Heart left ventricle (tissue), 16 donors: ENCODE measurements around the gene VPS18. TPM values are rescaled to one million over a fixed set of nuclear protein-coding genes. Genes with fewer than 3 reads are reported as not detected.

ENCODE experiments used
- ATAC-seq, 4 donors: fragments of 200-7000 bp; cut with Tn5 transposase; one replicate each; pipeline ENCODE4 v1.9.1; 2020 to 2022; ENCODE audit warnings: moderate library complexity in 4 of 4, mild to moderate bottlenecking in 3 of 4, moderate number of reproducible peaks in 1 of 4
- DNase-seq, 5 donors: peaks; one replicate each; pipeline ENCODE4 v3.0.0-alpha.2; 2020
- H3K27ac ChIP-seq, 12 donors: fragments of 200-600 bp; sonication (generic) in 4 of 12; one replicate each; pipeline versions ENCODE4 v1.5.0 to v1.8.0; 2016 to 2022; ENCODE audit warnings: mild to moderate bottlenecking in 2 of 12
- H3K27me3 ChIP-seq, 9 donors: fragments of 200-600 bp; sonication (generic) in 2 of 9; one replicate each; pipeline versions ENCODE4 v1.5.1 to v1.8.0; 2016 to 2022; ENCODE audit warnings: mild to moderate bottlenecking in 3 of 9
- H3K36me3 ChIP-seq, 9 donors: fragments of 200-600 bp; sonication (generic) in 2 of 9; one replicate each; pipeline versions ENCODE4 v1.5.0 to v1.8.0; 2018 to 2022; ENCODE audit warnings: mild to moderate bottlenecking in 2 of 9
- H3K4me1 ChIP-seq, 12 donors: fragments of 200-600 bp; sonication (generic) in 4 of 12; one replicate each; pipeline versions ENCODE4 v1.5.0 to v1.8.0; 2016 to 2022; ENCODE audit warnings: mild to moderate bottlenecking in 3 of 12
- H3K4me3 ChIP-seq, 12 donors: fragments of 200-600 bp; sonication (generic) in 4 of 12; one replicate each; pipeline versions ENCODE4 v1.5.0 to v1.8.0; 2017 to 2022; ENCODE audit warnings: mild to moderate bottlenecking in 9 of 12, moderate library complexity in 4 of 12
- H3K9me3 ChIP-seq, 12 donors: fragments of 200-600 bp; sonication (generic) in 4 of 12; one replicate each; pipeline versions ENCODE4 v1.5.0 to v1.8.0; 2016 to 2022; ENCODE audit warnings: mild to moderate bottlenecking in 1 of 12
- CTCF ChIP-seq, 12 donors: fragments of 200-600 bp; sonication (generic) in 4 of 12; IDR thresholded peaks; one replicate each; pipeline versions ENCODE4 v1.5.0 to v1.8.0; 2018 to 2022; ENCODE audit warnings: antibody characterized with exemption in 12 of 12, mild to moderate bottlenecking in 5 of 12
- POLR2A ChIP-seq, 2 donors: fragments of 450-650 bp; IDR thresholded peaks; one replicate each; pipeline ENCODE4 v1.6.1; 2017; ENCODE audit warnings: antibody characterized with exemption in 2 of 2, mild to moderate bottlenecking in 2 of 2, moderate library complexity in 2 of 2
- WGBS, 4 donors: extraction: QIAGEN DNeasy Blood & Tissue Kit in 2 of 4; methylation state at CpG; one replicate each; pipeline versions ENCODE4 v1.1.5 to v1.1.7; 2013 to 2018; 5-methylcytosine and 5-hydroxymethylcytosine counted together
- intact Hi-C, 10 donors: fragments of 100-400 bp; cut with DNase I; formaldehyde crosslinking; loops; one replicate each; pipeline versions ENCODE4 v1.11.1 to v1.14.2; 2022
- polyA plus RNA-seq, 2 donors: library from polyadenylated mRNA; stranded (reverse); fragments of 200-250 nt; gene quantifications; one replicate each; pipeline ENCODE4 v1.2.3, GENCODE V29; 2013
- total RNA-seq, 9 donors: library from RNA; depleted of rRNA in 2 of 9; stranded (reverse); fragments of >200 nt in 2 of 9; fragmentation: NEBNext Ultra II Directional in 3 of 9; extraction: Animal tissue kit (Norgen Biotek cat#: 25700) in 3 of 9; gene quantifications; one replicate each; pipeline versions ENCODE4 v1.1.0 to v1.2.4, GENCODE V29; 2016 to 2023
- donor health status: ischemic (EF 13 %, LVEDD 7.1; RV severe dilation, severe dysfunction).
- donor health status: healthy with polysubstance abuse.
- donor health status: DM: no; HTN: yes; CAD: no.
- donor health status: DM: no; HTN: no; CAD: no.
- donor health status: ischemic (EF 25% LVEDD 6.9; RV normal size, moderate dysfunction).
- donor health status: ischemic (EF 25% LVEDD 5.7; RV mildly dilated, moderate dysfunction).
- donor health status: healthy.
- donor health status: DM: yes; HTN: yes; CAD: no.
- donor health status: ischemic (EF 35%, LVEDD 5.7; RV mildly dilated, moderate dysfunction).
- donor health status: nonischemic (EF 11% LVEDD 7.7; RV severe dilation, severe dysfunction).
- donor health status: DM: yes; HTN: yes; CAD: no.
- donor health status: PGD.
- donor health status: ischemic (EF 29% LVEDD 5.4; RV normal size, mild dysfunction).
- donor health status: nonischemic (EF 23%, LVEDD 6.1; RV moderate dilation, normal function).

Gene VPS18
- total and polyA plus RNA-seq, 11 donors, result 14.7 to 29.2 (median 21.3) TPM

- Histone ChIP-seq H3K36me3 (no peaks in the 10 kb centered on the region), H3K4me3 (peak overlapping the region in 9 of 12 donors; percentile 11 to 50 (median 35)), H3K27me3 (no peaks in the 10 kb centered on the region), H3K4me1 (peaks cover 0 to 57% (median 13%) of the 10 kb centered on the region in 12 donors), H3K9me3 (no peaks in the 10 kb centered on the region), H3K27ac (peak overlapping the region in 11 of 12 donors; percentile 48 to 90 (median 77))
- 40 to 69% (median 59%) methylated on average over 2 to 11 of the region's 11 CpGs for WGBS, 4 donors
- intact Hi-C loops, result no loop called here
- DNase-seq (no peak), ATAC-seq (no peak)
- no peak for TF ChIP-seq CTCF (IDR thresholded peaks at IDR 0.05)
- TF ChIP-seq POLR2A (IDR thresholded peaks at IDR 0.05), result no peak
Measured at GRCh38 chr15:40917585-40917984, 23.3 kb downstream of the VPS18 start.

GRCh38 chr15:40918146-40918798, 24.0 kb downstream of the VPS18 start:
- no peak for TF ChIP-seq CTCF (IDR thresholded peaks at IDR 0.05)
- TF ChIP-seq POLR2A (IDR thresholded peaks at IDR 0.05), result no peak
- DNase-seq, result peak in 1 of 5 donors; percentile 60
- Histone ChIP-seq H3K4me1 (peaks cover 0 to 57% (median 13%) of the 10 kb centered on the region in 12 donors), H3K9me3 (no peaks in the 10 kb centered on the region), H3K27me3 (no peaks in the 10 kb centered on the region), H3K4me3 (peak overlapping the region in 9 of 12 donors; percentile 11 to 50 (median 35)), H3K27ac (peak overlapping the region; percentile 48 to 90 (median 74)), H3K36me3 (no peaks in the 10 kb centered on the region)
- WGBS, 4 donors, result 60 to 74% (median 64%) methylated on average over 13 to 15 of the region's 15 CpGs
- ATAC-seq, result peak in 3 of 4 donors; percentile 12 to 44 (median 12)
- intact Hi-C loops, result no loop called here

GRCh38 chr15:40918799-40919392, 24.6 kb downstream of the VPS18 start:
- ATAC-seq (peak; percentile 35 to 73 (median 65)), DNase-seq (peak in 4 of 5 donors; percentile 59 to 68 (median 60))
- no peaks in the 10 kb centered on the region for H3K27me3 ChIP-seq
- peaks cover 0 to 57% (median 13%) of the 10 kb centered on the region in 12 donors for H3K4me1 ChIP-seq
- TF ChIP-seq CTCF (IDR thresholded peaks at IDR 0.05), result no peak
- TF ChIP-seq POLR2A (IDR thresholded peaks at IDR 0.05), result no peak
- no peaks in the 10 kb centered on the region for H3K36me3 ChIP-seq
- H3K27ac ChIP-seq, result peak overlapping the region; percentile 60 to 90 (median 74)
- WGBS, 4 donors, result 51 to 69% (median 60%) methylated on average over 9 to 19 of the region's 19 CpGs
- intact Hi-C loops, result no loop called here
- peak overlapping the region in 9 of 12 donors; percentile 11 to 50 (median 35) for H3K4me3 ChIP-seq
- no peaks in the 10 kb centered on the region for H3K9me3 ChIP-seq

GRCh38 chr15:40921949-40922607, 27.8 kb downstream of the VPS18 start:
- H3K4me3 ChIP-seq, result no peak overlapping the region
- H3K4me1 ChIP-seq, result peaks cover 0 to 47% (median 16%) of the 10 kb centered on the region in 12 donors
- no peak for DNase-seq
- TF ChIP-seq POLR2A (IDR thresholded peaks at IDR 0.05), result no peak
- no peak for ATAC-seq
- no peaks in the 10 kb centered on the region for H3K36me3 ChIP-seq
- peaks cover 0 to 24% (median 4%) of the 10 kb centered on the region in 9 donors for H3K27me3 ChIP-seq
- WGBS, 4 donors, result 59 to 69% (median 64%) methylated on average over 5 of the region's 5 CpGs
- intact Hi-C loops, result no loop called here
- no peaks in the 10 kb centered on the region for H3K9me3 ChIP-seq
- no peak overlapping the region for H3K27ac ChIP-seq
